A549 (cell line): ENCODE results near the gene LRRC3B.

ENCODE experiments used
- BCL3 ChIP-seq: fragments of >200 bp; sonication (Bioruptor Twin); formaldehyde crosslinking; IDR thresholded peaks from 3 replicates; pipeline ENCODE4 v1.6.1; 2016
- CTCF ChIP-seq: fragments of >200 bp; sonication (Bioruptor Twin); formaldehyde crosslinking; IDR thresholded peaks from 3 replicates; pipeline ENCODE4 v1.5.1; 2016
- EP300 ChIP-seq, 2 experiments: fragments of >200 bp; sonication (Bioruptor Twin); formaldehyde crosslinking; IDR thresholded peaks; 2 replicates in 1 of 2; 3 replicates in 1 of 2; pipeline ENCODE4 v1.6.1; 2016 to 2017
- ESRRA ChIP-seq: fragments of 150-350 bp; IDR thresholded peaks from 2 replicates; pipeline ENCODE4 v1.6.1; 2014; ENCODE audit warnings: mild to moderate bottlenecking, low read length, borderline replicate concordance
- HOXB5 ChIP-seq: fragments of 250-450 bp; sonication (Bioruptor Pico); IDR thresholded peaks from 2 replicates; pipeline ENCODE4 v1.5.0; 2020; ENCODE audit warnings: mild to moderate bottlenecking, moderate library complexity
- MAZ ChIP-seq: fragments of 150-350 bp; IDR thresholded peaks from 2 replicates; pipeline ENCODE4 v1.6.1; 2014; ENCODE audit warnings: antibody characterized with exemption, low read depth, low read length, borderline replicate concordance
- REST ChIP-seq: fragments of 200-600 bp; sonication (generic); IDR thresholded peaks from 2 replicates; pipeline ENCODE4 v1.6.1; 2016; ENCODE audit warnings: antibody characterized with exemption, mild to moderate bottlenecking, moderate library complexity
- SMC3 ChIP-seq: fragments of >200 bp; sonication (Bioruptor Twin); formaldehyde crosslinking; IDR thresholded peaks from 3 replicates; pipeline ENCODE4 v1.6.1; 2018; ENCODE audit warnings: inconsistent platforms
- USF2 ChIP-seq: fragments of 450-650 bp; IDR thresholded peaks from 2 replicates; pipeline ENCODE4 v1.6.1; 2014; ENCODE audit warnings: antibody characterized with exemption

- TF ChIP-seq CTCF (no peak), MAZ (no peak), EP300 (IDR thresholded peaks at IDR 0.05) (no peak), ESRRA (no peak), USF2 (no peak), BCL3 (no peak), HOXB5 (CRISPR knock-in tag) (no peak), SMC3 (no peak), REST (no peak)
These were observed 26.2 kb upstream of the LRRC3B start for GRCh38 chr3:26596335-26596734.
